GM19193 (cell line): ENCODE data around the gene ITGB2.

Source experiments
- POLR2A ChIP-seq: IDR thresholded peaks from 4 replicates; pipeline ENCODE4 v1.6.1; 2011; ENCODE audit not compliant: insufficient read depth, insufficient read length; ENCODE audit errors: extremely low read depth

Gene ITGB2

GRCh38 chr21:44958471-44959191 lies 37.9 kb upstream of the ITGB2 start:
- TF ChIP-seq POLR2A, result no peak

- no peak for TF ChIP-seq POLR2A
Measured at GRCh38 chr21:44957901-44958451, 37.3 kb upstream of the ITGB2 start.

- TF ChIP-seq POLR2A, result no peak
Measured at GRCh38 chr21:44957047-44957831, 36.5 kb upstream of the ITGB2 start.

DNA sequence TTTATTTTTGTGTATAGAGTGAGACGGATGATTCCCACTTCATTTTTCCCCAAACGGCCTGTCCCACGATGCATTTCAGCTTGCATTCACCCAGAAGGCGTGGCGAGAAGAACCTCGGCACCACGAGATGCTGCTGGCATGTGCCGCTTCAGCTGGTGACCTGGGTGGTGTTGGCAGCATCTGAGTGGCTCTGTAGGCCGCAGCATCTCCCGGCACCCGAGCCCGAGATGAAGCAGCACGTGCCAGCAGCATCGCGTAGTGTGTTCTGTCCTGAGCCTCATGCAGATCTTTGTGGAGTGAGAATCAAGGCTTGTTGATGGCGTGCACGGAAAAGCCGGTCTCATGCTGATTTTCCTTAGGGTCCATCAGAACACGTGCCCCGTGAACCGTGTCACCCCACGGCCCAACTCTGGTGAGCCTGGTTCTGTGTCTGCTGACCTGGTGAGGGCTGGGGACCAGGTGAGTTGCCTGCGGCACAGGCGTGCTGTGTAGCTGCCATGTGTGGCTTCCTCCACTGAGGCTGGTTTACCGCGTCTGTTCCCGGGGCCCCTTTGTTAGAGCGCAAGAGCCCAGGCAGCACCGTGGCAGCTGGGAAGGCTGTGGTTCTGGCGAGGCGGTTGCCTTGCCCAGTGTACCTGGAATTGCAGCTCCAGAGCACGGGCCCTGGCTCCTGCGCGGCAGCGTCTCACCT lies 35.8 kb upstream of the ITGB2 start:
- no peak for TF ChIP-seq POLR2A

- TF ChIP-seq POLR2A, result no peak
Measured at GRCh38 chr21:44955798-44956175, 35.1 kb upstream of the ITGB2 start.

- TF ChIP-seq POLR2A, result no peak
Measured at GRCh38 chr21:44955141-44955797, 34.6 kb upstream of the ITGB2 start.

GRCh38 chr21:44954281-44954771 lies 33.6 kb upstream of the ITGB2 start:
- TF ChIP-seq POLR2A, result no peak

- no peak for TF ChIP-seq POLR2A
Measured at GRCh38 chr21:44953628-44954021, 32.9 kb upstream of the ITGB2 start.

GRCh38 chr21:44952929-44953627 lies 32.4 kb upstream of the ITGB2 start:
- no peak for TF ChIP-seq POLR2A

GRCh38 chr21:44952116-44952928 lies 31.6 kb upstream of the ITGB2 start:
- no peak for TF ChIP-seq POLR2A

- TF ChIP-seq POLR2A, result no peak
Measured at GRCh38 chr21:44951186-44951915, 30.7 kb upstream of the ITGB2 start.

DNA sequence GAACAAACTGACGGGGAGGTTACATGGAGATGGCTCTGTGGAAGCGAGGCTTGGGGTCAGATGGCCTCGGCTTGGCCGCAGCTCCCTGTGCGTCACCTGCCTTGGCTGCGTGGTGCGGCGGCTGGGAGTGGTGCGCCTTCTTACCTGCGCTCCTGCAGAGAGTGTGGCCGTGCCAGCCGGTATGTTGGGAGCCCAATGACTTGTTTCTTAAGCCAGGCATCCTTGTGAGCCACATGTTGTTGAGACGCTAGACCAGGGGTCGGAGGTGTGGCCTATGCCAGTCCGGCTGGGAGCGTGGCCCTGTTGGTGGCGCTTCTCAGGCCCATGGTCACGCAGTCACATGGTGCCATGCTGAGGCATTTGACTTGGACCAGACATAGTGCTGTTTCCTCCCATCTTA lies 29.7 kb upstream of the ITGB2 start:
- TF ChIP-seq POLR2A, result no peak

DNA sequence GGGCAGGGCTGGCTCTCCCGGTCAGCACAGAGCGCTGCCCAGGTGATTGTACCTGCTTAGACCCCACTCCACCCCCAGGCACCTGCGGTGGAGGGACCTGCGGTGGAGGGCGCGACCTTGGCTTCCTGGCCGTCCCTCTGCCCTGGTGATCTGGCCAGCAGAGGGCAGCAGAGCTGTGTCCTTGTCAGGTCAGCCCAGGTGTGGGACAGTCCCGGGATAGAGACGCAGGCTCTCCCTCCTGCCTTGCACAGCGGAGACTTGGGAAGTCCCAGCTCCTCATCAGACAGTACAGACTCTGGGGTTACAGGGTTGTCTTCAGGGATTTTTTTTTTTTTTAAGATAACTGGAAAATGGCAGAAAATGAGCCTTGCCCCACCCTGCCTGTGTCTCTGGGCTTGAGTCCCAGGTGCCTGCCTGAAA lies 29.1 kb upstream of the ITGB2 start:
- TF ChIP-seq POLR2A, result no peak
